Keratinocyte (primary cell): Measurements from ENCODE around the gene XPNPEP2.

Experiments used
- CTCF ChIP-seq, 3 experiments: IDR thresholded peaks in 1 of 3; conservative IDR thresholded peaks in 1 of 3; optimal IDR thresholded peaks in 1 of 3; 2 replicates in 2 of 3; 3 replicates in 1 of 3; pipeline versions ENCODE3 to v1.5.1; 2011; ENCODE audit warnings: low read length in 3 of 3, mild to moderate bottlenecking in 3 of 3, moderate library complexity in 2 of 3, control low read depth in 1 of 3, inconsistent platforms in 1 of 3; ENCODE audit not compliant: insufficient read depth in 2 of 3; ENCODE audit errors: extremely low read depth in 1 of 3
- EZH2 ChIP-seq: IDR thresholded peaks from one replicate; pipeline ENCODE4 v1.6.1; 2012; ENCODE audit warnings: inconsistent platforms, mild to moderate bottlenecking, low read length, moderate library complexity

DNA sequence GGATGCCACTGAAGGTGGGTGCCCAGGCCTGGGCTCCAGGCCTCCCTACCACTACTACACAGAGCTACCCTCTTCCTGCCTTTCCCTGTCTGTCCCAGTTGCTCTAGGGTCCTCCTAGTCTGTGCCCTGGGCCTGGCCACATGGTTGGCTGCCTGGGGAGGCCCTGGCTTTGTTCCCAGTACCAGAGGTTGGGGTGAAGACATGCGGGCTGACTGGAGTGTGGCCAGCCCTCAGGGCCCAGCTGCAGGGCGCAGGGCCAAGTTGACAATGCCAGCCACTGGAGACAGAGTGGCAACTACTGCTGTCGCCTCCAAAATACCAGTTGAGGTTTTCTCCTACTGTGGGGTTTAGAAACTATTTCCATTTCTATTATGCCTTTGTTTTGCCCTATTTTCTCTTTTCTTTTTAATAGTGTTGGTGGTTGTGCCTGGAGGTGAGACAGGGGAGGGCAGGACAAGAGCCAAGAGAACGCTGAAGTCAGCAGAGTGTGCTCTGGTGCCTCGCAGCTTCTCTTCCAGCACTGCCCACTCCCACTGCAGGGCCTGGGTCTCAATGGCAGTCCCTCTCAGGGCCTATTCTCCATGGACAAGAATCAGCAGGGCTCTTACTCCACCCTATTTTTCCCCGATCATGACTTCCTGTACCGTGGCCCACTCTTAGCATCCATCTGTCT, 32.2 kb upstream of the XPNPEP2 start:
- TF ChIP-seq EZH2 (no peak), CTCF (optimal IDR thresholded peaks at IDR 0.05 in 1 of 3, IDR thresholded peaks at IDR 0.05 in 1 of 3, conservative IDR thresholded peaks at IDR 0.05 in 1 of 3; ENCODE audit: extremely low read depth in 1 of 3, insufficient read depth in 2 of 3, low read length in 3 of 3) (no peak)
